NCI-H2107 (cell line): ENCODE results near the gene MKX.

Experiments
- DNase-seq: peaks from one replicate; lab custom pipeline; 2025; lab: John Stamatoyannopoulos, UW

The MKX gene, protein sequence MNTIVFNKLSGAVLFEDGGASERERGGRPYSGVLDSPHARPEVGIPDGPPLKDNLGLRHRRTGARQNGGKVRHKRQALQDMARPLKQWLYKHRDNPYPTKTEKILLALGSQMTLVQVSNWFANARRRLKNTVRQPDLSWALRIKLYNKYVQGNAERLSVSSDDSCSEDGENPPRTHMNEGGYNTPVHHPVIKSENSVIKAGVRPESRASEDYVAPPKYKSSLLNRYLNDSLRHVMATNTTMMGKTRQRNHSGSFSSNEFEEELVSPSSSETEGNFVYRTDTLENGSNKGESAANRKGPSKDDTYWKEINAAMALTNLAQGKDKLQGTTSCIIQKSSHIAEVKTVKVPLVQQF

DNA sequence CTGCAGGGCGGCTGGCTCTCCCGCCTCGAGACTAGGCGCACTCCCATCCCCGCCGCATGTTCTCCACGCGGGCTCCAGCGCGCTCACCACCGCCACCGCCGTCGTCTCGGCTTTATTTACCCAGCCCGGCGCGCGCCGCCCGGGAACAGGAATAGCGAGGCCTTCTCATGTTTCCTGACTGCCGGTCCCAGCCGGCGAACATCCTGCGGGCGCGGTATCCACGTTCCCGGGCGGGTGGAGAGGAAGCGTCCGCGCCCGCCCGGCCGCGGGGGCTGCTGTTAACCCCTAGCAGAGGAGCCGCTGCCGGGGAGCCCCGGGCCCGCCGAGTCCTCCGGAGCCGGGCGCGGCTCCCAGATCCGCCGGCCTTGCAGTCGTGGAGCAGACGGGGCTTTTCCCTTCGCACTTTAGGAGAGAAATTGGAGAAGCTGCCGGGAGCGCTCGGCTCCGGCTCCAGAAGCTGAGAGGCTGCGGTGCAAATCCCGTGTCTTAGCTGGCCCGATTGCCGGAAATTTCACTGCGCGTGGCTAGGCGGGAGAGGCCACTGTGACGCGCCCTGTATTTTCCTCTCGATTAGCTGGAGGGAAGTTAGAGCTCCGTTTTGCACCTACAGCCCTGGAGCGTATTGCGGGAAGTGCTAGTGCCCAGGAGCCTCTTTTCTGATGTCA, at the start of gene MKX:
Gene MKX (minus strand): TSS at position 88 of the 665 bp plus-strand sequence. CDS start 2,404 bp downstream, outside the sequence.
- peak; percentile 29 for DNase-seq

DNA sequence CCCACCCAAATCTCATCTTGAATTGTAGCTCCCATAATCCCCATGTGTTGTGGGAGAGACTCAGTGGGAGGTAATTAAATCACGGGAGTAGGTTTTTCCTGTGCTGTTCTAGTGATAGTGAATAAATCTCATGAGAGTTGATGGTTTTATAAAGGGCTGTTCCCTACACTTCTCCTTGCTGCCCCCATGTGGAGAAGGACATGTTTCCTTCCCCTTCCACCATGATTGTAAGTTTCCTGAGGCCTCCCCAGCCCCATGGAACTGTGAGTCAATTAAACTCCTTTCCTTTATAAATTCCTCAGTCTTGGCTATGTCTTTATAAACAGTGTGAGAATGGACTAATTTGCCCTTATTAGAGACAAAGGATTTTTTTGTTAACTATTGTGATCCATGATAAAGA, 48.5 kb upstream of the MKX start:
- no peak for DNase-seq

DNA sequence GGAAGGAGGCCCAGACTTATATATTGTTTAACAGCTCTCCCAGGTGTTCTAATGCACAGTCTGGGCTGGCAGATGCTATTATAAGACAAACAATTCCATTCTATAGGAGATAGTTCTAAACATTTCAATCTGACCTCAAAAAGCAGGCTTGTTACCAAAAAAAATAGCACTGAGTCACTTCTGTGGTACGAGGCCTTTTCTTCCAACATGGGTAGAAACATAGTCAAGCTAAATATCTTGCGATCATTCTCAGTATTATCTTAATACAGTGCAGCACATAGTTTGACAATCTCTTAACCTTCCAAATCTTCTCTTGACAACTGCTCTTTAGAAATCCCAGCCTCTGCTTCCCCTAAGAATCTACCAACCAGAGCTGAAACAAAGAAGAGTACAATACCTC, 46.6 kb upstream of the MKX start:
- DNase-seq: no peak

DNA sequence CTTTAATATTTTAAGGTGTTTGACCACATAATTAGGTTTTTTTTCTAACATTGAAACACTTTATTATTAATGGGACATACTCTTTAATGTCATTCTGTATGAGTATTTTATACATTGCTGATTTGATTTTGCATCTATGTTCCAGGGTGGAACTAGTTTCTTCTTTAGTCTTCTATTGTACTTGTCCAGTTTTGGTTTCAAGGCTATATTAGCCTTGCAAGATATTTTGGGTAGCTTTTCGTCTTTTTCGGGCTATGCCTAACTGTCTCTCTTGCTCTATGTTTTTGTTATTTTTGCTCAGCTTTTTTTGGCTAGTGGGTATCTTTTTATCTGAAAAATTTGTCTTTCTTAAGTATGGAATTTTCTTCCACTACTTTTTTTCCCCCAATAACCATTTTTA, 38.7 kb upstream of the MKX start:
- no peak for DNase-seq

DNA sequence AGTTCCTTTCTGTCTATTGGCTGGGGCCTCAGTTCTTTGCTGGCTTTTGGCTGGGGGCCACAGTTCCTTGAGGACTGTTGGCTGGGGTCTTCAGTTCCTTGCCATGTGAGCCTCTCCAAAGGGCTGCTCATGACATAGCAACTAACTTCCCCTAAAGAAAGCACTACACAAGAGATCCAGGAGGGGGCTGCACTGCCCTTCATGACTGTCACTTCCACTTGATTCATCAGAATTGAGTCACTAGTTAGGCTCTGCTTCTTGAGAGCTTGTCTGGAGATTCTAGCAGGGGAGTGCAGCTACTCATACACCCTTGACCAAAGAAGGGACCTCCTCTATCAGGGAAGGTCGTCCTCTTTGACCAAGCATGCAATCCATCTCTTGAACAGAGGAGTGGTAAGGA, 38.0 kb upstream of the MKX start:
- DNase-seq: no peak

DNA sequence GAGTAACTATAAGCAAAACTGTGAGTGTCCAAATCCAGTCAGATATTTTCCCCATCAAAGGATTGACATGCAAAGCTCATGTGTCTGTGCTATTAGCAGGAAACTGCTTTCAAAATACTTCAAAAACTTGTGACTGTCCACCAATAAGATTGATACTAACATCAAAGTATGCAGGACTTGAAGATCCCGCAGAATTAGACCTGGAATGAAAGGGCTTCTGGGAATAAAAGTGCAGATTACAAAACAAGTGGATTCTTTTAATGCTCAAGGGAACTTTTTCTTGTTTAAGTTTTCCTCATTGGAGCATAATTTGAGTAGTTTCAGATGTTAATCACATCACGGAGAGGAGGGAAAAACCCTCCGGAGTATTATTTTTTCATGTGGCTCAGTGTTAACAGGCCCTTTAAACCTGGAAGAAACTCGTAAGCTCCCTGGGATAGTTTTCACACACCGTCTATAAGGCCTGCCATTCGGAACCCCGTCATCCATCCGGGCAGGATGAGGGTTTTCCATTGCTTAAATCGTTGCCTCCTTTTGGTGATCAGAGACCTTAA, 33.9 kb upstream of the MKX start:
- no peak for DNase-seq

DNA sequence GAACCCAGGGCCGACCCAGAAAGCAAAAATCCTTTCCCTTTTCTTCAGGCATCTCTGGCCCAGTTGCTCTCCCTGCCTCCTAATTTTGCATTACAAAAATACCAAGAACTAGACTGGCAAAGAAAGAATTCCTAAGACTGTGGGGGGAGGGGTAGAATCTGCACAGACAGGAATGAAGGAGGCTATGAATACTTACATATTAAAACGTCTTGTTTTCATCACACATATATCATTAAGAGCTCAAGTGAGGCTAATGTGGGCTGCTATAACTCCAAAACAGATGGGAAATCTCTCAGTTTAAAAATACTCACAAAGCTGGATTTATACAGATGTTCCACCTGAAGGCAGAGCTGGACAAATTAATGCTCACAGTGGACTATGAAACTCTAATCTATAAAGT, 29.2 kb upstream of the MKX start:
- no peak for DNase-seq

DNA sequence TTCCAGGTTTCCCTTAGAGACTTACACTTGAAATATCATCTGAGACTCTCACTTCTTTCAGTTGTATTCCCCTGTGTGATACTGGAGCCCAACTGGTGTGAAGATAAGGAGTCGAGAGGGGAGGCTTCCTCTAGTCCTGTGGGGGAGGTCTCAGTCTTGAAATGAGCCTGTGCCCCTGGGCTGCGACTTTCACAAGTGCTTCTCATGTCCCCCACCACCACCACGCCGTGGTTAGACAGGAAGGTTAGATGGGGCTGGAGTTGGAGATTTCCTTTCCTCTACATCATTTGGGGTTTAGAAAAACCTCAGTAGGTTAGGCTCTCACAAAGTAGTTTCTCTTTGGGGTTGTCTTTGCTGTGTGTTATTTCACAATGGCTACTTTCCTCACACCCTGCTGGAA, 25.6 kb upstream of the MKX start:
- DNase-seq: no peak

DNA sequence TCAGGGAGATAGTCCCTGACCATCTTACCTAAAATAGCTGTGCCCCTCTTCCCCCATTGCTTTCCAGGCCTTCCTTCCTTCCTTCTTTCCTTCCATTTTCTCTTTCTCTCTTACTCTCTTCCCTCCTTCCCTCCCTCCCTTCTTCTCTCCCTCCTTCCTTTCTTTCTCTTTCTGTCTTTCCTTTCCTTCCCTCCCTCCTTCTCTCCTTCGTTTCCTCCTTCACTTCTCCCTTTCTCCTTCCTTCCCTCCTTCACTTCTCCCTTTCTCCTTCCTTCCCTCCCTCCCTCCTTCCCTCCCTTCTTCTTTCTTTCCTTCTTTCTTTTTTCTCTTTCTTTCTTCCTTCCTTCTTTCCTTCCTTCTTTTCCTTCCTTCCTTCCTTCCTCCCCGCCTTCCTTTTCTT, 24.6 kb upstream of the MKX start:
- no peak for DNase-seq

DNA sequence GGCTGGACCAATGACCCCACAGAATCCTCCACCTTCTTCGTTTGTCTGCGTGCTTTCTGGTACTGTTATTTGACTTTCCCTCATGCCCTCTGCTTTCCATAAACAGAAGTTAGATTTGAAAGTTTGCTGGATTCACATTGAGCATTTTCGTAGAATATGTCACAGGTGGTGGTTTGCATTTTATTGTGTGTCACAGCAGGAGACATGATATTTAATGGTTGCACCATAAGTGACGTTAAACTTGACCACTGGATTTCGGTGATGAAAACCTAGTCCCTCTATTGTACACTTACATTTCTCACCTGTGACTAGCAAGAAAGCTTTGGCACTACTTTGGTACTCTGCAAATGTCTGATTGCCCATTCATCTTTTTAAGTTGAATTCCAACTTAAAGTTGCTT, 15.2 kb upstream of the MKX start:
- DNase-seq: no peak

DNA sequence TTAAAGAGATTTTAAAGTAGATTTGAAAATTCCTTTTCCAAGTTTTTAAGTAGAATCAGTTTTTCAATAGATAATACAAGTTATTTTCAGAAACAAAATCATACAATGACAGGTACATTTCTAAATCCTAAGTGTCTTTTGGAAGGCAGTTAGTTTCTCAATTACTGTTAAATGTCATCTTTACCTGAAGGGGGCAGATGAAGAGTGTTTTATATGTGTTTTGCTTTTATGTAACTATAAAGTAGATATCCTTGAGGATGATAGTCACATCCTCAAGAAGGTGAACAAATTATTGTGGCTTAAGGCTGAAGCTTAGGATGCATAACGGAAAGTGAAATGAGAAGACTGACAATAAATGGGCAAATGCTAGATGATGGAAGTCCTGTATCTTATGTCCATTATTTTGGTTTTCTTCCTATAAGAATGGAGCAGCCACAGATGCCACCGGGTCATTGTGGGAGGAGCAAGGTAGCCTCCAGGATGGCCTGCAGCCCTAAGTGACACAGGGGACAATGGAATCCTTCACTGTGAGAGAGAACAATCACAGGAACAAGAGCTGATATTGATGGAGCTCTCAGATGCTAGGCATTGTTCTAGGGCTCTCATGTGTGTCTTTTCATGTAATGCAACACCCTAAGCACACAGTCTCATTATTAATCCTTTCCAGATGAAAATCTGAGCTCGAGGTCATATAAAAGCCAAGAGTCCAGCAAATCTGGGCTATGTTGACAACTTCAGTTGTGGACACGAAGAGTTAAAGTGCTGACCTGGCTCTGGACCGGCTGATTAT, 14.1 kb upstream of the MKX start:
- no peak for DNase-seq

DNA sequence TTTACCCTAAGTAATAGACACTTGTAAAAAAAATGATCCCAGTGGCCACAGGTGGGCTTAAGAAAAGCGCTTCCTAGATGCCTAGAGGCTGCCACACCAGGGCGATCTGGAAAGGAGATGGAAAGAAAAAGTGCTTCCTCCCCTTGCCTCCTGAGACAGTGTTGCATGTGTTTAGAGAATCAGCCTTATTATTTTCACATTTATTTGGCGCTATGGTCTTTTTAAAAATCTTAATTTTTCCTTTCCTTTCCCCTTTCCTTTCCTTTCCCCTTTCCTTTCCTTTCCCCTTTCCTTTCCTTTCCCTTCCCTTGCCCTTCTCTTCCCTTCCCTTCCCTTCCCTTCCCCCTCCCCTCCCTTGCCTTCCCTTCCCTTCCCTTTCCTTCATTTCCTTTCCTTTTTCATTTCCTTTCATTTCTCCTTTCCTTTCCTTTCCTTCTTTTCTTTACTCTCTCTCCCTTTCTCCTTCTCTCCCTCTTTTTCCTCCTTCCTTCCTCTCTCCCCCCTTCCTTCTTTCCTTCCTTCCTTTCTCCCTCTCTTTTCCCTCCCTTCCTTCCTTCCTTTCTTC, 7.1 kb upstream of the MKX start:
- no peak for DNase-seq

DNA sequence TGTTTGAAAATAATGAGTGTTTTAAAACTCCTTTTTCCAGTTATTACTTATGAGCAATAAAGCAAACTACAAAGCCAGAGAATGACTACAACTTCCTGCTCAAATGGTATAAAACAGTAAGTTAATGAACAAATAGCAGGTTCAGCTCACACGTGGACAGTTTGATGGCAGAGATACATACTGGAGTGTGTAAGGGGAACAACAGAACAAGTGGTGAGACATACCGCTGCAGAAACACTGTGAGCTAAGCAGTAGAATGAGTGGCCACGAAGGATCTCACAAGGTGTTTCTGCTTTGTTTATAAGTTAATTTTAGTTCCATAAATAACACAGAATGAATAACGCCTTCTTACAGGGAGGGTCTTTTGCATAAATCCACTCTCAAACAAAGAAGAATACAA, 3.0 kb upstream of the MKX start:
- DNase-seq: no peak

DNA sequence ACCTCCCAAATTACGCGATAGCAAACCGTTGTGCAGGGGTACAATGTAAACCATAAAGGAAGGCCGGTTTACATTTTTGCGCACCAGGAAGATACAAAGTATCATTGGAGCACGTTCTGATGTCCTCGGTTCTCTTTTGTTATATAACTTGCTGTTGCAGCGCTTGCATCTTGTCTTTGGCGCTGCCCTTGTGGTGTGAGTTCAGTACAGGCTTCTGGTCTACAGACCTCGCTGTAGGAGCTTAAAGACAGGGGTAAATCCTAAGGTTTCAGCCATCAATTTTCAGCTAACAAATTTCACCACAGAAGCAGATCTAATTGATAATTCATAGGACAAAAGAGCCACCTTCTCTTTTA, 1.5 kb upstream of the MKX start:
- DNase-seq: no peak

DNA sequence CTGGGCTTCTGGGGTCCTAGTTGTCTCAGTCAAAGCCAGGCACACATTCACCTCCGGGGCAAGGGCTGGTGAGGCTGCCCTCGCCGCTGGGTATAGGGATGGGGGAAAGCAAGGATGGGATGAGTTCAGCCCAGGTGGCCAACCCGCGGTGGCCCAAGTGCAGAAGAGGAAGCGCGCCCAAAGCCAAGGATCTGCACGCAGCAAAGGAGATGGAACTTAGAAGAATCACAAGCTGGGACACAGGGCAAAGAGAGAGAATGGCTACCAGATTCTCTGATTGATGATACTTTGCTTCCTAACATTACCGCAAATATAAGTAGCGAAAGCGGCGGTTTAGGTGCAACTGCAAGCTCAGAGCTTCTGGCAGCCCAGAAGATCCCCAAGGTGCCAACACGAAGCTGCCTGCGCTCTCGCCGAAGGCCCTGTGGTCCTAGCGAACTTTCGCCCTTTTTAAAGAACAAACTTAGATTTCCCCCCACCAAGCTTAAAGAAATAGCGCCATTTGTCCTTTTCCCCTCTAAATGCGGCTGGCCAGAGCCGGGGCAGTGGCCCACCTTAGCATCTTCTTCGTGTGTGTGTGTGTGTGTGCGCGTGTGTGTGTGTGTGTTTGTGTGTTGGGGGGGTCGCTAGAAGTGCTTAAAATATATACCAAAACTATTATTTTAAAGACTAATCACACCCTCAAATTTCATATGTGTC, 927 bp upstream of the MKX start:
- no peak for DNase-seq

DNA sequence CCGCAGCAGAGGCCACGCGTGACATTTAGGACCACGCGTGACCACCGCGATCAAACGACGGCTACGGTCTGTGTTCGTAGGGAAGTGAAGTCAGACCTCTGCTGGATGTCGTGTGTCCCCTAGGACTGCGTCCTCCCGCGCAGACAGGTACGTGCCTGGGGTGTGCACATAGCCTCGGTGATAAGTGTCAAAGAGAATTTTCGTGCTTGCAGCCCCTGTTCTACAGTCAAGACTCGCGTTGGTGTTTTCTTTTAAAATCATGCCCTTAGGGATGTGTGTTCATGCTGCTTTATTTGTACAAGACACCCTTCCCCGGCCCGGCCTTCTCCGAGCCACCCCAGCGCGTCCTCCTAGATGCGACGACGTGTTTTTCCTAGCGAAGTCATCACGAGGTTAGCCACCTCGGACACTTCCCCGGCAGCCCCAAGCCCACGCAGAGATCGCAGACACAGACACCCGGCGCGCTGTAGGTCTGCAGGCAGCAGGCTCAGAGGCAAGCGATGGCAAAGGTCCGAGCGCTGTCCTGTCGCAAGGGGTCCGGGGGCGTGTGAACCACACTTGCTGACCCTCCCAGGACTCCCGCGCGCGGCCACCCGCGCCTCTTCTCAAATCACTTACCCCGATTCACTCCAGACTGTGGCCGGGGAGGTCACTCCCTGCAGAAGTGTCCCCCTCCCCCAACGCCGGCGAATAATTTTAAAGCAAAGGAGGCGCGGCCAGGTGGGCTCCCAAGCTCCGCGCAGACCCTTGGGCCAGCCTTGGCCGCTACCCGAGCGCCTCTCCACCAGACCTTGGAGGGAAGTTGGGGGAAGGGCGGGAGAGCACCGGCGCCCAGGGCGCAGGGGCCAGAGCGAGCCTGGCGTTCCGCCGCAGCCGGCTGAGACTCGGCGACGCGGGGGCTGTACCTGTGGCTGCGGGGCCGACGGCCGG, 552 bp downstream of the MKX start:
- DNase-seq: no peak

DNA sequence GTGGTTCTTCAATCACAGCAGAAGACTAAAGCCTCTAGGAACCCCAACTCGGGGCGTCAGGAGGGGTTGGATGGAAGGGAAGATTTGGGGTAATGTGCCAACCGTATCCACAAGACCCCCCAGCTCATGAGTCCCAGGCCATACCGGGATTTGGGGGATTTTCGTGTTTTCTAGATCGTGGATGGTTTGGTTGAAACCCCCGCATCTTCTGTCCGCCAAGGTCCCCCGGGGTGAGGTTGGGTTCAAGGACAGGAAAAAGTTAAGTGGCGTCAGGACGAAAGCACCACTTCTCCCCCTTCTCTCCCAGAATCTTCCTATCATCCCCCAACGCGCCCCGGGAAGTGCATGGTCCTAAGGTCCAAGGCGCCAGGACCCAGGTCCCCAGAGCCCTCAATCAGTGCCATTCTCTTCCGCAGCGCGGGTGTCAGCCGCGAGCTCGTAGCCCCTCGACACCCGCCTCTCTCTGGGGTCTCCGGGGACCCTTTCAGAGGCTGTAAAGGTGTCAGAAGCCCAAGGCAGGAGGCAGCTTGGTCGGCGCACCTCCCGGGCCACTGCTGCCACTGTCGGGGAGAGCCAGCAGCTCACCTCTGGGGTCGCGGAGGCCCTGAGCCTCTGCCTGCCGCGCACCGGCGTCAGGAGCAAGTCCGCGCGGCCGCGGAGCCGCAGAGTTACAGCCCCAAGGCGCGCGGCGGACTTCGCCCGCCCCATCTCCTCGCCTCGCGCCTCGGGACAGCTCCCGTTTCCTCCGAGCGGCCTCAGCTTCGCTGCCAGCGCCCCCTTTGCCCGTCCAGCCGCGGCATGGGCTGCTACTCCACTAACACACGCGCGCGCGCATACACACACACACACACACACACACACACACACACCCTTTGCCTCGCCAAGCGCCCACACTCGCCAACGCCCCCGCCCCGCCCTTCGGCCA, 1.5 kb downstream of the MKX start:
- no peak for DNase-seq

DNA sequence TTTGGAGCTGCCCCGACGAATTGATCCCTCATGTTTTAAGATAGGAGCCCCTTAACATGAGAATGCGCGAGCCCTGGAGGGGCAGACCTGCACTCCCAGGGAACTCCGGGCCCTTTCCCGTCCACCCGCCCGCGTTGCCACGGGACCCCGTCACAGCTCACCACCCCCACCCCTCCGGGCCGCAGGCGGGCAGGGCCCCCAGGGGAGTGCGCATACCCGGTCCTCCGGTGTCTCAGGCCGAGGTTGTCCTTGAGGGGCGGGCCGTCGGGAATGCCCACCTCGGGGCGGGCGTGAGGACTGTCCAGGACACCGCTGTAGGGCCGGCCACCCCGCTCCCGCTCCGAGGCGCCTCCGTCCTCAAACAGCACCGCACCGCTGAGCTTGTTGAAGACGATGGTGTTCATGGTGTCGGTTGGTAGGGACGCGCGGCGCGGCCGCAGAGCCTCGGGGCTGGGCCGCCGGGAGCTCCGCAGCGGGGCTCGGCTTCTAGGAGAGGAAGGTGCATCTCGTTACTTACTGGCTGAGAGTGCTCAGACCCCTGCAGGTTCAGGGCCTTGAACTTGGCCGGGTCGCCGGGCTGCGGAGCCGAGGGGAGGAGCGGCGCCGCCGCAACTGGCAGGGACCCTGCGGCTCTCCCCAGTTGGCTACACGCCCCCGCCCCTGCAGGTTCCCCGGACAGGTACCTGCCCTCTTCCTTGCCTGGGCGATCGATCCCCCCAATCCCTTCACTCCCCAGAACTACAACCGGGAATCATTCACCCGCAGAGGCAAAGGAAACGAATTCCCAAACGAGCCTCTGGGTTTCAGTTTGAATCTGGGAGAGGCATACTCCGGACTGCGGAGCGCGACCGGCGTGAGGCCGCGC, 2.4 kb downstream of the MKX start:
- DNase-seq: peak; percentile 1
